AG08396 (cell line): Measurements from ENCODE around the gene POLL.

Source experiments
- DNase-seq: peaks from one replicate; pipeline ENCODE4 v3.0.0; 2012; ENCODE audit warnings: low spot score, mixed read lengths

POLL gene

GRCh38 chr10:101573885-101574753 lies 13.9 kb downstream of the POLL start:
- no peak for DNase-seq

GRCh38 chr10:101572785-101573184 lies 15.3 kb downstream of the POLL start:
- no peak for DNase-seq

- DNase-seq: no peak
Measured at GRCh38 chr10:101572126-101572525, 15.9 kb downstream of the POLL start.

GRCh38 chr10:101571271-101571925 lies 16.7 kb downstream of the POLL start:
- no peak for DNase-seq

GRCh38 chr10:101570428-101571270 lies 17.4 kb downstream of the POLL start:
- no peak for DNase-seq

GRCh38 chr10:101569622-101570427 lies 18.2 kb downstream of the POLL start:
- DNase-seq: peak; percentile 94

- DNase-seq: no peak
Measured at GRCh38 chr10:101569323-101569621, 18.8 kb downstream of the POLL start.

GRCh38 chr10:101568054-101568745 lies 19.9 kb downstream of the POLL start:
- no peak for DNase-seq

GRCh38 chr10:101567165-101568006 lies 20.7 kb downstream of the POLL start:
- DNase-seq: no peak

DNA sequence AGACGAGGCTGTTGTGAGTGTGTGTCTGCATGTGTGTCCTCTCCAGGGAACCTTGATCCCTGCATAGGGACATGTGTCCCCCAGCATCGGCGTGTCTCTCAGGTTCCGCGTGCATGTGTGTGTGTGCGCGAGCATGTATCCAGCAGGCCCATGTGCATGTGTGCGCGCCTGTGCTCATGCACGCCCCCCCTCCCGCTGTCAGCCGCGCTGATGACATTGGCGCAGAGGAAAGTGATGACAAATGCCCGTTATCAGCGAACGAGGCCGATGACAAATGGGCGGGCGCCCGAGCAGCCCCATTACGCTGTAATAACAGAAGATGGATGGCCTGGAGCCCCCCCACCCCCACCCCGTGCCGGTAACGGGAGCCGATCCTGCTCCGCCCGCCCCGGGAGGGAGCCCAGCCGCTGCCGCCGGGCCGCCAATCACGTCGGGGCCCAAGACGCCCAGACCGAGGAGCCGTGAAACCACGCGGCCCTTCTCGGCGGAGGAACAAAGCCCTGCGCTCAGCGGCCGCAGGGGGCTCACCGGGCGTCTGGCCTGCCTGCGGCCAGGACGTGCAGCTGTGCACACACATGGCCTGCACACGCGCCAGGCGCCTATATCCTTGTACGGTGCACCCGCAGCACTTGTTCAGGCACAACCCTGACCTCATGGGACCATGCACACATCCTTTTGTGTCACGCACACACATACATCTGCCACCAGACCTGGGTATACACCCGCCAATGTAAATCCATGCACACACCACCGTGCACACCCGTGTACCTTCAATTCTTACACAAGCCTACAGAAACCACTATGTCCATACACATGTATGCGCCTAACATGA lies 21.5 kb downstream of the POLL start:
- DNase-seq: no peak

GRCh38 chr10:101565936-101566332 lies 22.1 kb downstream of the POLL start:
- no peak for DNase-seq

- DNase-seq: no peak
Measured at GRCh38 chr10:101565370-101565900, 22.6 kb downstream of the POLL start.

GRCh38 chr10:101564490-101564991 lies 23.5 kb downstream of the POLL start:
- DNase-seq: no peak

- DNase-seq: no peak
Measured at GRCh38 chr10:101563497-101564040, 24.5 kb downstream of the POLL start.

DNA sequence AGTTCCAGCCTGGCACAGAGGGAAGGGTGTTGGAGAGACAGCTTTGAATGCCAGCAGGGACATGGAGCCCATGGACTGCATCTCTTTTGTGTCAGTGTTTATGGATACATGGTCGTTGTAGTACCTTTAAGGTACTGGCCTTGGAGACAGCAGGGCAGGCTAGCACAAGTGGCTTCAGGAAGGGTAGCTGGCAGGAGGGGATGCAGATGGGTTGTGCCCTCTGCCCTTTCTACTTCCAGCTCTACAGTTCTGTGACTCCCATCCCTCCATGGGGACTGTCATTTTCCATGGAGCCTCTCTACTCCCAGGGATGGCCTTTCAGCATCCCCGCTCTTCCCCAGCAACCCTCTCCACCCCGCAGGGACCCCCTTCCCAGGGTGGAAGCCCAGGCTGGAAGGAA lies 25.1 kb downstream of the POLL start:
- DNase-seq: no peak

- no peak for DNase-seq
Measured at GRCh38 chr10:101562231-101562630, 25.8 kb downstream of the POLL start.

DNA sequence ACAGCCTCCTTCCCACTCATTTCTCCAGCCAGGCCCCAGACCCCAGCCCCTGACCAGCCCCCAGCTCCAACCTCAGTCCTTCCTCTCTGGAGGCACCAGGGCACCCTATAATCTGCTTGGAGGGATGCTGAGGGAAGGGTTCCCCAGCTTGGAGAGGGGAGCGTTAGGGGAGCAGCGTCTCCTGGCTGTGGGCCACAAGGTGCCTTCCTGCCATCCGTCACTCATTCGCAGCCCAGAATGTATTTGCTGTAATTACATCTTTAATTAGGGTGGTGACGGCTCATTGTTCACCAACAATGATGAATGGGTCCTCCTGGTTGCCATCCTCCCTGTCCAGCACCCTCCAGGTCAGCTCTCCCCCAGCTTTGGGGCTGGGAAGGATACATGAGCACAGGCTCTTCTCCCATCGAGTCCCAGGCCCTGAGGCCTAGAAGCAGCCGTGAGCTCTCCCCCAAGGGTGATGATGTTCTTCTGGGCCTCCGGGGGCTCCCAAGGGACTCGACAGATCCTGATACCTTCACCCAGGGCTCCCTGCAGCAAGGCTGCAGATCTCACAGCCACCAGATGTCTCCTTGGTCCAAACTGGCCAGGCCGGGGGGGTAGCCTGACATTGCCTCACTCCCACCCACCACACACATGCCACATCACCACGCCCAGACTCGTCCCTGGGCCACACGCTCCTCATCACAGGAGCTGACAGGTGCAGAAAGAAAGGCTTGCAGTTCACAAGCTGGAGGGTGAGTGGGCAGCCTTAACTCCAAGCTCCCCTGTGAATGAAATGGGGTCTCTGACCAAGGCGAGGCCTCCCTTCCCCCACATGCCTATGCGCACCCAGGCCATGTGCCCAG lies 26.8 kb downstream of the POLL start:
- no peak for DNase-seq
